Spleen (tissue), 7 donors: Measurements from ENCODE around the gene NARS2.

Experiments used
- POLR2AphosphoS5 ChIP-seq, 3 donors: sonication (generic); formaldehyde crosslinking; IDR thresholded peaks; one replicate each; pipeline ENCODE4 v1.5.1; 2017; ENCODE audit warnings: antibody characterized with exemption in 3 of 3
- TF ChIP-seq, protein P1 (sequence below), 11 experiments: fragments of 200-600 bp in 7 of 11; fragments of 450-650 bp in 4 of 11; sonication (generic) in 4 of 11; IDR thresholded peaks in 8 of 11; conservative IDR thresholded peaks in 3 of 11; 1 replicate in 7 of 11; 2 replicates in 4 of 11; pipeline versions ENCODE4 v1.4.0 to v1.8.0; 2016 to 2021; ENCODE audit warnings: antibody characterized with exemption in 11 of 11, inconsistent platforms in 4 of 11, mild to moderate bottlenecking in 1 of 11
- donor health status: DM: no; HTN: no; CAD: no; lungs with moderate emphysema.
- donor health status: DM: no; HTN: no; CAD: no.
- donor health status: DM: no; HTN: no; CAD: no.

DNA sequence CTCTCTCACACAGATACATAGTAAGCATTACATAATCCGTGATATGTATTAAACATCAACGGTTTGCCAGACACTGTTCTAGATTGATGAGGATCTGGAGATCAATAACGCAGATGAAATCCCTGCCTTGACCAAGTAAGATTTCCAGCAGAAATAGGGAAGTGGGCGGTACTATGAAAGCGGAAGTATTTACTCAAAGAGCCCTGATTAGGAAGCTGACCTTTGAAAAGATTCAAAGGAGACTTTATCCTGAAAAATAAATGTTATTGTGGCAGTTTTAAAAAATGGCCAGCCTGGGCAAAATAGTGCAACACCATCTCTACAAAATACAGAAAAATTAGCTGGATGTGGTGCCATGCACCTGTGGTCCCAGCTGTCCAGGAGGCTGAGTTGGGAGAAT, 183.9 kb downstream of the NARS2 start:
- TF ChIP-seq, protein P1, sequence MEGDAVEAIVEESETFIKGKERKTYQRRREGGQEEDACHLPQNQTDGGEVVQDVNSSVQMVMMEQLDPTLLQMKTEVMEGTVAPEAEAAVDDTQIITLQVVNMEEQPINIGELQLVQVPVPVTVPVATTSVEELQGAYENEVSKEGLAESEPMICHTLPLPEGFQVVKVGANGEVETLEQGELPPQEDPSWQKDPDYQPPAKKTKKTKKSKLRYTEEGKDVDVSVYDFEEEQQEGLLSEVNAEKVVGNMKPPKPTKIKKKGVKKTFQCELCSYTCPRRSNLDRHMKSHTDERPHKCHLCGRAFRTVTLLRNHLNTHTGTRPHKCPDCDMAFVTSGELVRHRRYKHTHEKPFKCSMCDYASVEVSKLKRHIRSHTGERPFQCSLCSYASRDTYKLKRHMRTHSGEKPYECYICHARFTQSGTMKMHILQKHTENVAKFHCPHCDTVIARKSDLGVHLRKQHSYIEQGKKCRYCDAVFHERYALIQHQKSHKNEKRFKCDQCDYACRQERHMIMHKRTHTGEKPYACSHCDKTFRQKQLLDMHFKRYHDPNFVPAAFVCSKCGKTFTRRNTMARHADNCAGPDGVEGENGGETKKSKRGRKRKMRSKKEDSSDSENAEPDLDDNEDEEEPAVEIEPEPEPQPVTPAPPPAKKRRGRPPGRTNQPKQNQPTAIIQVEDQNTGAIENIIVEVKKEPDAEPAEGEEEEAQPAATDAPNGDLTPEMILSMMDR (IDR thresholded peaks at IDR 0.05 in 8 of 11, conservative IDR thresholded peaks at IDR 0.05 in 3 of 11), result no peak
- TF ChIP-seq POLR2AphosphoS5 (IDR thresholded peaks at IDR 0.05), result no peak
